ENCODE data around the gene MLLT6. TPM values are rescaled to one million over a fixed set of nuclear protein-coding genes. Genes with fewer than 3 reads are reported as not detected.

Gene MLLT6
- polyA plus RNA-seq, 3 donors, result 0.72 to 55.4 (median 0.82) TPM

DNA sequence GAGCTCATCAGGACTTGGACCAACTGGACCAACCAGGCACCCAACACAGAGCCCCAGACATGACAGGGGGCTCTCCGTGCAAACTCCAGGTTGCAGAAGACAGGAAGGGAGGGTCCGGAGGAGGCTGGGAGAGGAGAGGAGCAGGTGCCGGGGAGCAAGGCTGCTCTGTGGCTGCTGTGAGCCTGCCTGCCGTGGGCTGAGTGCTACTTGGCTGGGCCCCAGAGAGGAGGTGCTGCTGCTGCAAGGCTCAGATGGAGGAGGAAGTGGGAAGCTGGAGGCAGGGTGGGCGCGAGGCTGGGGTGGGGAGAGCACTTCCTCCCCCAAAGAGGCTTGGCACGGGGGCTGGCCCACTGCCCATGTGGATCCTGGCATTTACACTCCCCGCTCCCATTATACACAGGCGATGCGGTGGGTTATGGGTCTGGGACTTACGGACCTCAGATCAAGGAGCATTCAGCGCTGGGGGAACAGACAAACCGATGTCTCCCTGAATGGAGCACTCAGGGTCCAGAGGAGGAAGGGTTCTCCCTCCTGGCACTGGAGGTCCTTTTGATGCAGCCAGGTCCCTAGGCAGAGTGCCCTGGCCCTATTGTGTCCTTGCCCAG lies 46.2 kb upstream of the MLLT6 start:
- H3K27me3 ChIP-seq (ENCODE audit: control insufficient read depth in 2 of 2, insufficient read depth in 2 of 2, low read length in 2 of 2), result peaks cover 6 to 30% of the 10 kb centered on the region in 2 donors
- peak overlapping the region in 1 of 2 donors; percentile 46 for H3K4me3 Mint-ChIP-seq
- peaks cover 5 to 7% of the 10 kb centered on the region in 2 donors for H3K4me1 ChIP-seq (ENCODE audit: control insufficient read depth in 1 of 2, insufficient read depth in 2 of 2, low read length in 2 of 2)
- peaks cover 0 to 3% (median 0%) of the 10 kb centered on the region in 7 donors for H3K9me3 Mint-ChIP-seq
- WGBS (ENCODE audit: insufficient coverage), result 9% methylated on average over 7 of the region's 13 CpGs
- intact Hi-C loops (cut with micrococcal nuclease), result no loop called here
- H3K36me3 ChIP-seq (replicated peaks in 1 of 2; ENCODE audit: control insufficient read depth in 1 of 2, insufficient read depth in 2 of 2, low read length in 2 of 2), result no peaks in the 10 kb centered on the region
- no peak overlapping the region for H3K9ac ChIP-seq (ENCODE audit: insufficient read depth, low read length, poor library complexity, severe bottlenecking)
- no peak overlapping the region for H3K4me3 ChIP-seq (replicated peaks in 1 of 3; ENCODE audit: low read depth in 2 of 3, low read length in 3 of 3)
- no peaks in the 10 kb centered on the region for H3K9me3 ChIP-seq (replicated peaks in 1 of 2; ENCODE audit: control insufficient read depth in 1 of 2, insufficient read depth in 1 of 2, low read length in 2 of 2)
- no peaks in the 10 kb centered on the region for H3K79me2 ChIP-seq (ENCODE audit: insufficient read depth, low read length)
- H3K4me2 ChIP-seq (replicated peaks; ENCODE audit: extremely low read depth, low read length, poor library complexity, severe bottlenecking), result no peak overlapping the region
- DNase-seq, result no peak
- peaks cover 36 to 62% (median 45%) of the 10 kb centered on the region in 3 donors for H3K27me3 Mint-ChIP-seq (ENCODE audit: low read depth in 3 of 3)
- TF ChIP-seq CTCF (IDR thresholded peaks at IDR 0.05), result no peak
- no peaks in the 10 kb centered on the region for H3K36me3 Mint-ChIP-seq
- H4K20me1 ChIP-seq (ENCODE audit: insufficient read depth, low read length), result no peaks in the 10 kb centered on the region
- peaks cover 21% of the 10 kb centered on the region for H3K4me1 Mint-ChIP-seq
- H3K27ac ChIP-seq (ENCODE audit: low read depth in 1 of 2, low read length in 2 of 2), result no peak overlapping the region
- no peak overlapping the region for H2AFZ ChIP-seq (ENCODE audit: insufficient read depth, low read depth, low read length, poor library complexity, severe bottlenecking)
- H3K27ac Mint-ChIP-seq, result no peak overlapping the region

GRCh38 chr17:38659415-38659814 lies 45.7 kb upstream of the MLLT6 start:
- H3K27me3 Mint-ChIP-seq (ENCODE audit: low read depth in 3 of 3), result peaks cover 30 to 62% (median 42%) of the 10 kb centered on the region in 3 donors
- peaks cover 5 to 7% of the 10 kb centered on the region in 2 donors for H3K4me1 ChIP-seq (ENCODE audit: control insufficient read depth in 1 of 2, insufficient read depth in 2 of 2, low read length in 2 of 2)
- no peak overlapping the region for H2AFZ ChIP-seq (ENCODE audit: insufficient read depth, low read depth, low read length, poor library complexity, severe bottlenecking)
- H4K20me1 ChIP-seq (ENCODE audit: insufficient read depth, low read length), result no peaks in the 10 kb centered on the region
- intact Hi-C loops (cut with micrococcal nuclease), result no loop called here
- peaks cover 0 to 3% (median 0%) of the 10 kb centered on the region in 7 donors for H3K9me3 Mint-ChIP-seq
- no peaks in the 10 kb centered on the region for H3K36me3 Mint-ChIP-seq
- peaks cover 2 to 25% of the 10 kb centered on the region in 2 donors for H3K27me3 ChIP-seq (ENCODE audit: control insufficient read depth in 2 of 2, insufficient read depth in 2 of 2, low read length in 2 of 2)
- no peak for DNase-seq
- no peaks in the 10 kb centered on the region for H3K36me3 ChIP-seq (replicated peaks in 1 of 2; ENCODE audit: control insufficient read depth in 1 of 2, insufficient read depth in 2 of 2, low read length in 2 of 2)
- no peak overlapping the region for H3K4me3 Mint-ChIP-seq
- no peak overlapping the region for H3K9ac ChIP-seq (ENCODE audit: insufficient read depth, low read length, poor library complexity, severe bottlenecking)
- H3K4me3 ChIP-seq (replicated peaks in 1 of 3; ENCODE audit: low read depth in 2 of 3, low read length in 3 of 3), result no peak overlapping the region
- no peaks in the 10 kb centered on the region for H3K9me3 ChIP-seq (replicated peaks in 1 of 2; ENCODE audit: control insufficient read depth in 1 of 2, insufficient read depth in 1 of 2, low read length in 2 of 2)
- H3K27ac ChIP-seq (ENCODE audit: low read depth in 1 of 2, low read length in 2 of 2), result no peak overlapping the region
- no CpG with 5 or more reads among the region's 7 CpGs for WGBS (ENCODE audit: insufficient coverage)
- no peak overlapping the region for H3K27ac Mint-ChIP-seq
- TF ChIP-seq CTCF (IDR thresholded peaks at IDR 0.05), result no peak
- no peak overlapping the region for H3K4me2 ChIP-seq (replicated peaks; ENCODE audit: extremely low read depth, low read length, poor library complexity, severe bottlenecking)
- peaks cover 21% of the 10 kb centered on the region for H3K4me1 Mint-ChIP-seq
- H3K79me2 ChIP-seq (ENCODE audit: insufficient read depth, low read length), result no peaks in the 10 kb centered on the region
